ENCODE measurements around the gene PPTC7.

The PPTC7 gene

DNA sequence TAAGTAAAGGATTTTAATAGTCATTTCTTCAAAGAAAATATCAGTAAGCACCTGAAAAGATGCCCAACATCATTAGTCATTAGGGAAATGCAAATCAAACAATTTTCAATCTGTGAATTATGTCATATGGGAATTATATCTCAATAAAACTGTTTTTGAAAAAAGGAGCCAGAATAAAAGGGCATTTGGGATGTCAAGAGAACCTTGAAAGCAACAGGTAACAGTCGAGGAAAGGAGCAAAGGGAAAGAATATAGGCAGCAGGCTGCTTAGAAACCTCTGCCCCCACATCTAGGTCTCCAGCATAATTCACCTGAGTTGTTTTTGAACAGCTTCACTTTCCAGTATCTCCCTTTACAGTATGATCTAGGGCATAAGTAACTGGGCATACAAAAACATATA, 68.8 kb downstream of the PPTC7 start:
- Histone ChIP-seq H3K27me3 (ENCODE audit: control insufficient read depth in 3 of 3, insufficient read depth in 3 of 3, low read depth in 1 of 3, low read length in 3 of 3) (peaks cover 0 to 7% (median 0%) of the 10 kb centered on the region in 3 experiments), H2BK120ac (ENCODE audit: low read depth, low read length) (no peak overlapping the region), H2AK5ac (ENCODE audit: low read depth, low read length) (no peak overlapping the region), H4K91ac (ENCODE audit: low read depth, low read length, poor library complexity) (no peak overlapping the region), H2BK12ac (ENCODE audit: low read length) (no peak overlapping the region), H2AFZ (ENCODE audit: low read length) (no peak overlapping the region), H3K36me3 (replicated peaks in 1 of 2; ENCODE audit: control insufficient read depth in 2 of 2, insufficient read depth in 2 of 2, low read length in 2 of 2) (no peaks in the 10 kb centered on the region), H3K18ac (ENCODE audit: low read length) (no peak overlapping the region), H3K14ac (ENCODE audit: low read length) (no peak overlapping the region), H3K4me1 (ENCODE audit: control insufficient read depth in 2 of 2, insufficient read depth in 1 of 2, low read depth in 1 of 2, low read length in 2 of 2) (no peaks in the 10 kb centered on the region), H3K4me2 (ENCODE audit: insufficient read depth, low read length, poor library complexity, severe bottlenecking) (no peak overlapping the region), H3K4me3 (ENCODE audit: low read length in 2 of 2) (no peak overlapping the region), H2BK5ac (ENCODE audit: low read length) (no peak overlapping the region), H3K4ac (ENCODE audit: low read length) (no peak overlapping the region), H4K8ac (ENCODE audit: low read depth, low read length) (no peak overlapping the region), H3K9ac (ENCODE audit: low read depth, low read length, poor library complexity) (no peak overlapping the region), H3K9me3 (replicated peaks in 1 of 2; ENCODE audit: control insufficient read depth in 2 of 2, insufficient read depth in 1 of 2, low read depth in 1 of 2, low read length in 2 of 2) (no peaks in the 10 kb centered on the region), H2BK15ac (ENCODE audit: low read length) (no peak overlapping the region), H3K79me1 (ENCODE audit: low read depth, low read length) (no peaks in the 10 kb centered on the region), H3K27ac (replicated peaks; ENCODE audit: low read length) (no peak overlapping the region), H3K23ac (ENCODE audit: low read depth, low read length, poor library complexity) (no peak overlapping the region)
- DNase-seq (ENCODE audit: low spot score) = no peak
- no CpG with 5 or more reads among the region's 1 CpG for WGBS, 2 donors (ENCODE audit: extremely low coverage in 2 of 2, insufficient read length in 2 of 2, insufficient replicate concordance in 1 of 2)

DNA sequence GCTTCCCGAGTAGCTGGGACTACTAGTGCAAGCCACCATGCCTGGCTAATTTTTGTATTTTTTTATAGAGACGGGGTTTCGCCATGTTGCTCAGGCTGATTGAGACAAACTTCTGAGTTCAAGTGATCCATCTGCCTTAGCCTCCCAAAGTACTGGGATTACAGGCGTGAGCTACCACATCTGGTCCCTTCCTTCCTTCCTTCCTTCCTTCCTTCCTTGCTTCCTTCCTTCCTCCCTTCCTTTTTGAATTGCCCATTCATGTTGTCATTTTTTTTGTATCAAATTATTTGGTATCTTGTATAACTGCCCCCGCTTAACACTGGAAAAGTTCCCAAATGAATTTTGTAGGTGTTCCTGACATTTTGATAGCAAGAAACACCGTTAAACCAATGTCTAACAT, 69.3 kb downstream of the PPTC7 start:
- Histone ChIP-seq H2BK120ac (ENCODE audit: low read depth, low read length) (no peak overlapping the region), H3K79me1 (ENCODE audit: low read depth, low read length) (no peaks in the 10 kb centered on the region), H4K91ac (ENCODE audit: low read depth, low read length, poor library complexity) (no peak overlapping the region), H3K23ac (ENCODE audit: low read depth, low read length, poor library complexity) (no peak overlapping the region), H2BK12ac (ENCODE audit: low read length) (no peak overlapping the region), H2BK15ac (ENCODE audit: low read length) (no peak overlapping the region), H3K4me3 (ENCODE audit: low read length in 2 of 2) (no peak overlapping the region), H2AFZ (ENCODE audit: low read length) (no peak overlapping the region), H3K18ac (ENCODE audit: low read length) (no peak overlapping the region), H3K9me3 (replicated peaks in 1 of 2; ENCODE audit: control insufficient read depth in 2 of 2, insufficient read depth in 1 of 2, low read depth in 1 of 2, low read length in 2 of 2) (no peaks in the 10 kb centered on the region), H3K36me3 (replicated peaks in 1 of 2; ENCODE audit: control insufficient read depth in 2 of 2, insufficient read depth in 2 of 2, low read length in 2 of 2) (no peaks in the 10 kb centered on the region), H3K4ac (ENCODE audit: low read length) (no peak overlapping the region), H3K4me2 (ENCODE audit: insufficient read depth, low read length, poor library complexity, severe bottlenecking) (no peak overlapping the region), H4K8ac (ENCODE audit: low read depth, low read length) (no peak overlapping the region), H3K27ac (replicated peaks; ENCODE audit: low read length) (no peak overlapping the region), H3K9ac (ENCODE audit: low read depth, low read length, poor library complexity) (no peak overlapping the region), H2BK5ac (ENCODE audit: low read length) (no peak overlapping the region), H2AK5ac (ENCODE audit: low read depth, low read length) (no peak overlapping the region), H3K4me1 (ENCODE audit: control insufficient read depth in 2 of 2, insufficient read depth in 1 of 2, low read depth in 1 of 2, low read length in 2 of 2) (no peaks in the 10 kb centered on the region), H3K27me3 (ENCODE audit: control insufficient read depth in 3 of 3, insufficient read depth in 3 of 3, low read depth in 1 of 3, low read length in 3 of 3) (peaks cover 0 to 7% (median 0%) of the 10 kb centered on the region in 3 experiments), H3K14ac (ENCODE audit: low read length) (no peak overlapping the region)
- DNase-seq (ENCODE audit: low spot score) = no peak
- no CpG with 5 or more reads among the region's 6 CpGs for WGBS, 2 donors (ENCODE audit: extremely low coverage in 2 of 2, insufficient read length in 2 of 2, insufficient replicate concordance in 1 of 2)

DNA sequence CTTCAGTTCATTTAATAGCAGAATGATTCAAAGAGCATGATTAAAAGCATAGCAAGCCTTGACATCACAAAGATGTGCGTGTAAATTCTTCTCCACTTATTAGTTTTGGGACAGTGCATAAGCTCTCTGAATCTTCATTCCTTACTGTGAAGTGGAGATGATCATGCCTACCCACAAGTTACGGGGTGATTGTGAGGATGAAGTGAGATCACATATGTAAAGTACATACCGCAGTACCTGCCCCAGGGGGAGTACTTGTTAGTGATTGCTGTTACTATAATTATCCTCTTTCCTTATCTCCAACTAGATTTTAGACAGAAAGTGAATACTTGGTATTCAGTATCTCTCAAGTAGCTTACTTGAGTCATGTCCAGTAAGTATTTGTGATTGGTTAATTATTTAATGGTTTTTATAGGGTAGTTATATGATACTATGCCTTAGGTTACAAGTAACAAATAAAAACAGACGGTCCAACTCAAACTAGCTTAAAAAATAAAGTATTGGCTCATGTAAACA, 75.0 kb downstream of the PPTC7 start:
- Histone ChIP-seq H2AK5ac (ENCODE audit: low read depth, low read length) (no peak overlapping the region), H3K23ac (ENCODE audit: low read depth, low read length, poor library complexity) (no peak overlapping the region), H3K4me1 (ENCODE audit: control insufficient read depth in 2 of 2, insufficient read depth in 1 of 2, low read depth in 1 of 2, low read length in 2 of 2) (no peaks in the 10 kb centered on the region), H3K27me3 (ENCODE audit: control insufficient read depth in 3 of 3, insufficient read depth in 3 of 3, low read depth in 1 of 3, low read length in 3 of 3) (no peaks in the 10 kb centered on the region), H3K18ac (ENCODE audit: low read length) (no peak overlapping the region), H3K4me2 (ENCODE audit: insufficient read depth, low read length, poor library complexity, severe bottlenecking) (no peak overlapping the region), H3K9me3 (replicated peaks in 1 of 2; ENCODE audit: control insufficient read depth in 2 of 2, insufficient read depth in 1 of 2, low read depth in 1 of 2, low read length in 2 of 2) (no peaks in the 10 kb centered on the region), H3K27ac (replicated peaks; ENCODE audit: low read length) (no peak overlapping the region), H2BK12ac (ENCODE audit: low read length) (no peak overlapping the region), H3K4me3 (ENCODE audit: low read length in 2 of 2) (no peak overlapping the region), H2BK120ac (ENCODE audit: low read depth, low read length) (no peak overlapping the region), H3K79me1 (ENCODE audit: low read depth, low read length) (no peaks in the 10 kb centered on the region), H4K8ac (ENCODE audit: low read depth, low read length) (no peak overlapping the region), H4K91ac (ENCODE audit: low read depth, low read length, poor library complexity) (no peak overlapping the region), H3K36me3 (replicated peaks in 1 of 2; ENCODE audit: control insufficient read depth in 2 of 2, insufficient read depth in 2 of 2, low read length in 2 of 2) (no peaks in the 10 kb centered on the region), H2BK15ac (ENCODE audit: low read length) (no peak overlapping the region), H3K14ac (ENCODE audit: low read length) (no peak overlapping the region), H2AFZ (ENCODE audit: low read length) (no peak overlapping the region), H3K4ac (ENCODE audit: low read length) (no peak overlapping the region), H3K9ac (ENCODE audit: low read depth, low read length, poor library complexity) (no peak overlapping the region), H2BK5ac (ENCODE audit: low read length) (no peak overlapping the region)
- no peak for DNase-seq (ENCODE audit: low spot score)
- no CpG with 5 or more reads among the region's 4 CpGs for WGBS, 2 donors (ENCODE audit: extremely low coverage in 2 of 2, insufficient read length in 2 of 2, insufficient replicate concordance in 1 of 2)

DNA sequence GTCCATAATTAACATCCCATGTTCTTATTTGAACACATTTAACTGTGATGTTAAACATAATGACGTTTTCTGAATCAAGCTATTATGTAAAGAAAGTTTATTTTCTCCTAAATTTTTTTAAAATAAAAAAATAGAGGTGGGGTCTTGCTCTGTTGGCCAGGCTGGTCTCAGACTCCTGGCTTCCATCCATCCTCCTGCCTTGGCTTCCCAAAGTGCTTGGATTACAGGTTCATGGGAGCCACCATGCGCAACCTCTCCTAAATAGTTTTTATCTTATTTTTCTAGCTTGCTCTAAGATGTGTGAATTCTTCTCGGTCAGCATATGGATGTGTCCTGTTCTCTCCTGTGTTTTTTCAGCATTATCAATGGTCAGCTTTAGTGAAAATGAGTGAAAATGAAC, 77.8 kb downstream of the PPTC7 start:
- H3K9me3 ChIP-seq (replicated peaks in 1 of 2; ENCODE audit: control insufficient read depth in 2 of 2, insufficient read depth in 1 of 2, low read depth in 1 of 2, low read length in 2 of 2) = peaks cover 3 to 4% of the 10 kb centered on the region in 2 donors
- no peak overlapping the region for H3K27ac ChIP-seq (replicated peaks; ENCODE audit: low read length)
- no peak overlapping the region for H2BK120ac ChIP-seq (ENCODE audit: low read depth, low read length)
- no peak overlapping the region for H3K23ac ChIP-seq (ENCODE audit: low read depth, low read length, poor library complexity)
- H3K9ac ChIP-seq (ENCODE audit: low read depth, low read length, poor library complexity) = no peak overlapping the region
- no peak overlapping the region for H2BK5ac ChIP-seq (ENCODE audit: low read length)
- no CpG with 5 or more reads among the region's 3 CpGs for WGBS, 2 donors (ENCODE audit: extremely low coverage in 2 of 2, insufficient read length in 2 of 2, insufficient replicate concordance in 1 of 2)
- no peak overlapping the region for H3K18ac ChIP-seq (ENCODE audit: low read length)
- no peak overlapping the region for H2AK5ac ChIP-seq (ENCODE audit: low read depth, low read length)
- DNase-seq (ENCODE audit: low spot score) = no peak
- no peak overlapping the region for H2BK12ac ChIP-seq (ENCODE audit: low read length)
- no peaks in the 10 kb centered on the region for H3K27me3 ChIP-seq (ENCODE audit: control insufficient read depth in 3 of 3, insufficient read depth in 3 of 3, low read depth in 1 of 3, low read length in 3 of 3)
- H3K36me3 ChIP-seq (replicated peaks in 1 of 2; ENCODE audit: control insufficient read depth in 2 of 2, insufficient read depth in 2 of 2, low read length in 2 of 2) = no peaks in the 10 kb centered on the region
- no peak overlapping the region for H2BK15ac ChIP-seq (ENCODE audit: low read length)
- H3K4me2 ChIP-seq (ENCODE audit: insufficient read depth, low read length, poor library complexity, severe bottlenecking) = no peak overlapping the region
- no peaks in the 10 kb centered on the region for H3K79me1 ChIP-seq (ENCODE audit: low read depth, low read length)
- no peak overlapping the region for H4K8ac ChIP-seq (ENCODE audit: low read depth, low read length)
- H3K4me3 ChIP-seq (ENCODE audit: low read length in 2 of 2) = no peak overlapping the region
- H4K91ac ChIP-seq (ENCODE audit: low read depth, low read length, poor library complexity) = no peak overlapping the region
- no peak overlapping the region for H3K4ac ChIP-seq (ENCODE audit: low read length)
- H3K4me1 ChIP-seq (ENCODE audit: control insufficient read depth in 2 of 2, insufficient read depth in 1 of 2, low read depth in 1 of 2, low read length in 2 of 2) = peaks cover 0 to 4% of the 10 kb centered on the region in 2 donors
- H3K14ac ChIP-seq (ENCODE audit: low read length) = no peak overlapping the region
- no peak overlapping the region for H2AFZ ChIP-seq (ENCODE audit: low read length)

Measured in neuronal stem cell (in vitro differentiated cells).